GM18520 (cell line): ENCODE data around the gene UBL4B.
"Not testable (repeated sequence)": the region's sequence is repeated elsewhere in the genome, so short reads cannot be mapped to it uniquely, and the experiment has no call there.

ENCODE experiments used
- ATAC-seq: cut with Tn5 transposase; IDR thresholded peaks from one replicate; pipeline ENCODE4 v1.9.1; 2021; ENCODE audit not compliant: unreplicated experiment

UBL4B gene, protein sequence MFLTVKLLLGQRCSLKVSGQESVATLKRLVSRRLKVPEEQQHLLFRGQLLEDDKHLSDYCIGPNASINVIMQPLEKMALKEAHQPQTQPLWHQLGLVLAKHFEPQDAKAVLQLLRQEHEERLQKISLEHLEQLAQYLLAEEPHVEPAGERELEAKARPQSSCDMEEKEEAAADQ

DNA sequence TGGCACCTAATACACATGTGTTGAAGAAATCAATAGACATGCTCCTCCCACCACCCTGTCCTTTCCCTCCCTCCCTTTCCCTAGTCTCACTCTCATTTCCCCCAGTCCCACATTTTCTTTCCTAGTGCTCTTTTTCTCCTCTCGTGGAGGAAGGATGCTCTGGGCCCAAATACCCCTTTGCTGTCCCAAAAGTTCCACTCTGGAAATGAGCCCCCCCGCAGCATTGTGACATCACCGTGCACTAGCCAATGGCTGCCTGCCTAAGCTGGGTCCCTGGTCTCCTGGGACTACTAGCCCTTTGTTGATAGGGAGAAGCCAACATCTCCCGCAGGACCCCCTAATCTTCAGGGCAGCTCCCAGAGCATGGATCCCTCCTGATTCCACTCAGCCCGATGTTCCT, at the start of gene UBL4B:
Gene UBL4B (plus strand): TSS at position 301 of the 400 bp plus-strand sequence. CDS start 92 bp downstream, at position 393.
- ATAC-seq: no peak

DNA sequence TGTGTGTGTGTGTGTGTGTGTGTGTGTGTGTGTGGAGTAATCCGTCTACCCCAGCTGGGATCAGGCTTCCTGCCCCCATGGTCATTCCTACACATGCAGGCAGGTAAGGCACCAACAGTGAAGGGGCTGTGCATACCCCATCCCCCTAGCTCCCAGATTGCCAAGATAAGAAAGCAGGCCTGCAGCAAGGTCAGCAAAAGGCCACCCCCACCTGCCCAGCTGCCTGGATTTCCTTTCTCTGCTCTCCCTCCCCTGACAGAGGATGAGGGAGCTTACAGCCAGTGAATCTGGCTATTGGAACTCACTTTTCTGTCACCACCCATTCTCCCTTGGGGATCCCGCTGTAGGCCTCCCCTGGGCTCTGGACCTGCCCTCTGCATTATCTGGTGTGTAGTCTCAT, 49.6 kb upstream of the UBL4B start:
- no peak for ATAC-seq

DNA sequence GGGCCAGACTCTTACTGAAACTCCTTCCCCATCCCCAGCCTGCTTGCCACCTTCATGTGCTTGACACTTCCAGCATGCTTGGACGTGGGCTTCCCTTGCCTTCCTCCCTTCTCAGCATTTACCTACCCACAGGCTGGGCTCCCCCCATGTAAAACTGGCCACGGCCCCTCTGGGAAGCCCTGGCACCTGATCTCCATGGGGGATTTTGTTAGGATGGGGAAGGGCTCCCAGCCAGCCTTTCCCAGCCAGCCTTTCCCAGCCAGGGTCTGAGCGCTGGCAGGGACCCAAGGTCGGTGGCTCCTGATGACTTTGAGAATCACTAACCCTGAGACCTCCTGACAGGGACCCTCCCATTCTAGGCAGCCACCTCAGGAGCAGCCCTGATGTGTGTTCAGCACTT, 48.5 kb upstream of the UBL4B start:
- no peak for ATAC-seq

- ATAC-seq: no peak
Observed at GRCh38 chr1:110064576-110065337, 47.5 kb upstream of the UBL4B start.

GRCh38 chr1:110065841-110066240, 46.4 kb upstream of the UBL4B start:
- ATAC-seq: no peak

- no peak for ATAC-seq
Observed at GRCh38 chr1:110067479-110067892, 44.8 kb upstream of the UBL4B start.

DNA sequence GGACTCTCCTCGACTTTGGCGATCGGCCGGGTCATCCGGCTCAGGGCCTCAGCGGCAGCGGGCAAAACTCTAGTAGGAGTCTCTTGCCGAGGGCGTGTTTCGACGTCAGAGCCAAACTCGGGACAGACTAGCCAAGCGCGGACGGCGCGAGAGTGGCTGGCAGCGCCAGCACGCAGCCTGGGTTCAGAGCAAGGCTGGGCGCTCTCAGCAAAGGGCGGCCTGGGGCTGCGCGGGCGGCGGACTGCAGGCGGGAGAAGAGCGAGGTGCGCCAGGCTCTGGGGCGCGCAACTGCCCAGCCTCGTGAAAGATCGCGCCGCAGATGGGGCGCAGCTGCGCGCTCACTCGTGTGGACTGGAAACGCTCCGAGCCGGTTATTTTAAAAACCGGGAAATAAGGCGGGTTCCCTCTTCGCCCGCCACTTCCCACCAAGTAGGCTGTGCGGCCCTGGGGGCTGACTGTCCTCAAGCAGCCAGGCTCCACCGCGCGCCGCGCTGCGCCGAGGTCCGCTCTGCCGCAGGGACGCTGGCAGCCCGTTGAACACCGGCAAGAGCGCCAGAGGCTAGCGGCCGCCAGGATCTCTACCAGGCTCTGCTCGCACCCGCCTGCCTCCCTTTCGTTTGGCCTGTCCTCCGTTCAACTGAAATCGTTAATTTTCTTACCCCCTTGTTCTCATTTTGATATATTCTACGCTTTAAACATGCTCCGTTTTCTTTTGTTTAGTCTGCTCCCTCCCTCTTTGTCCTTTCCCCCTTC, 44.2 kb upstream of the UBL4B start:
- no peak for ATAC-seq

GRCh38 chr1:110068646-110069403, 43.4 kb upstream of the UBL4B start:
- ATAC-seq: no peak

DNA sequence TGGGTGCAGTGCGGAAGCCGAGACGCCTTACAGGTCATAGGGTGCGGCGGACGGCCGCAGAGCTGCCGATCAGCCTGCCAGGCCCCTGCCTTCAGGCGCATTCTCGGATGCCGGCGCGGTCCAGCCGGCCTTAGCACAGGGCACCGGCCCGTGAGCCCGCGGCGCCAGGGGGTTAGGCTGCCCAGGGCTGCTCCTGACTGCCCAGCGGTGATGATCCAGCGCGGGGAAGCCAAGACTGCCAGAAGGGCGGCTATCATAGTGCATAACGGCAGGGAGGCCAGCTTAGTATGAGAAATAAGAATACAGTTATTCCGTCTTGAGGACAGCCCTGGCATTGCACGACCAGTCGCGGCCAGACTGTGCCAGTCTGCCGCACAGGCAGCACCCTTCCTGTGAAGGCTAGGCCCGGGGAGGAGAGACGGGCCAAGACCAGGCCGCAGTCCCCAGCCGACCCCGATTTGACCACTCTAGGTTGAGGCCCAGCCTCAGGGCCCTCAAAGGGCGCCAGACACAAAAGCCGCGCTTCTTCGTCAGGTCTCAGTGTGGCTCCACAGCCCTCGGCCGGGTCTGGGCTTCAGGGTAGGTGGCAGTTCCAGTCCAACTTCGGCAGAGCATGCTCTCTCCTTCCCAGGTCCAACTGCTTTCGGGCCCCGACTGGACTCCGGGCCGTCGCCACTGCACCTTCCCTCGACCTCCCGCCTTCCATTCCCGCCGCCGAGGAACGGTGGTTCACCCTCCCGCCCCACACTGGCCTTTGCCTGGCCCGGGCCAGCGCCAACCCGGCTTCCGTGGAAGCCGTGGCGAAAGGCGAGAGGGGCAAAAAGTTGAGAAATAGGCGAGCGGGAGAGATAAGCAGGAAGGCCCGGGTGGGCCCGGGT, 42.6 kb upstream of the UBL4B start:
- no peak for ATAC-seq

DNA sequence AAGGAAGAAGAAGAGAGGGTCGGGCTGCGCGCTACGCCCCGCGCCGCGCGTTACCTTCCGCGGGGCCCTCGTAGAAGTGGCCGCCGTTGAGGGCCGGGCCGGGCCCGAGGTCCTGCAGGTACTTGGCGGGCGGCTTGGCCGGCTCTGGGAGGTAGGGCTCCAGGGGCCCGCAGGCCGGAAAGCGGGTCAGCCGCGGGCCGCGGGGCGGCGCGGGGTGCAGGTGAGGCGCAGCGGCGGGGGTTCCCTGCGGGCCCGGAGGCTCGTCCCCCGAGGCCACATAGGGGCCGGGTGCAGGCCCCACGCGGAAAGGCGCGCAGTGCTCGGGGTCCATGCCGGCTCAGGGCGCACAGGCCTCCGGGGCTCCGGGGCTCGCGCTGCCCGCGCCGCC, 42.0 kb upstream of the UBL4B start:
- ATAC-seq: no peak

- no peak for ATAC-seq
Observed at GRCh38 chr1:110070671-110071242, 41.5 kb upstream of the UBL4B start, which contains the start of gene ALX3. TSS of gene ALX3 (minus strand) at chr1:110070672. CDS start at chr1:110070612, 60 bp downstream.

GRCh38 chr1:110074166-110074565, 38.1 kb upstream of the UBL4B start:
- ATAC-seq: no peak

DNA sequence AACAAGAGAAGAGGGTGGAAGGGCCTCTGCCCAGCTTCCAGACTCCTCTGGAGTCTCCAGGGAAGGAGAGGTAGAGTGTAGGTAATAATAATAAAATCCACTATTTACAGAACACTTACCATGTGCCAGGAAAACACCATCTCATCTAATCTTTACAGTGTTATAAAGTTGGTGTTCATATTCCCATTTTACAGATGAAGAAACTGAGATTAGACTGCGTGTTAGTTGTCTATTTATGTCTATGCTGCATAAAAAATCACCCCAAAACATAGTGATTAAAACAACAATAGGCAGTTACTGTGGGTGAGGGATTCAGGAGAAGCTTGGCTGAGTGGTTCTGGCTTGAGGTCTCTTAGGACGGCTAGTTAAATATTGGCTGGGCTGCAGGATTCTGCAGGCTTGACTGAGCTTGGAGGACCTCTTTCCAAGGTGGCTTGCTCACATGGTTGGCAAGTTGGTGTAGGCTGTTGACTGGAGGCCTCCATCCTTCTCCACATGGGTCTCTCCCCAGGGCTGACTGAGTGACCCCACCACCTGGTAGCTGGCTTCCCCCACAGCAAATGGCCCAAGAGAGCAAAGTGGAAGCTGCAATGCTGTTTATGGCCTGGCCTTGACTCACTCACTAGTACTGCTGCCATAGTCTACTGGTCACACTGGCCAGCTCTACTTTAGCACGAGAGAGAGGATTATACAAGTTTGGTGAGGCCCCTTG, 35.3 kb upstream of the UBL4B start:
- no peak for ATAC-seq

GRCh38 chr1:110079995-110080394, 32.2 kb upstream of the UBL4B start:
- not testable (repeated sequence) for ATAC-seq

- no peak for ATAC-seq
Observed at GRCh38 chr1:110081061-110081460, 31.2 kb upstream of the UBL4B start.

- ATAC-seq: no peak
Observed at GRCh38 chr1:110082477-110082876, 29.8 kb upstream of the UBL4B start.

DNA sequence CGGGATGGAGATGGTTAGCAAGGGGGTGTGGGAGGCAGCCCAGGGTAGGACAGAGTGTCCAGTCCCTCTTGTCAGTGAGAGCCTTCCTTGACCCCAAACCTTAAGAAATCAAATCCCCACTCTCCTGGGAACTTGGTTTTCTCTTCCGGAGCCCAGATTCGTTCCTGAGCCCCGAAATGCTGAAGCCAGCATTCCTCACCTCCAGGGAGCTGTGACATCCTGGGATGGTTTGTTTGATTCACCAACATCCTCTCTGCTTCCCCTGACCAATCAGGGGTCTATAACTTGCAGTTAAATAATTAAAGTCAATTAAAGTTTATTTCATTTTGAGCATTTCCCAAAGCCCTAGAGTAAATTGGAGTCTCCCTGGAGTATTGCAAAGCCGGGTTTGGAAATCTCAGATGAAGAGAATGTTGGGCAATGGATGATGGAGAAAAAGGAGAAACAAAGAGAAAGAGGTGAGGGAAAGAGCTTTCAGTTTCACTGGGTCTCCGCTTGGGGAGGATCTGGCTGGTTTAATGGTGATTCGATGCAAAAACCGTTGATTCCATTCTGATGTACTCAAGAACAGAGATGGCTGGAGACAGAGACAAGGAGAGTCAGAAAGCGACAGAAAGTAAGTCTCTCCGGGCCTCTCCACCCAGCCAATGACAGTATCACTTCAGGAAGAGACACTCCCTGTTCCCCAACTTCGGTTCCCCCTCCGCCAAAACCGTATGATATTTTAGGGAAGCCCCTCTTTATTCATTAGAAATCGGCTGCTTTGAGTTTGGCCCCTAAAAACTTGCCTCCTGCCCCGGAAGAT, 29.0 kb upstream of the UBL4B start:
- ATAC-seq: no peak

DNA sequence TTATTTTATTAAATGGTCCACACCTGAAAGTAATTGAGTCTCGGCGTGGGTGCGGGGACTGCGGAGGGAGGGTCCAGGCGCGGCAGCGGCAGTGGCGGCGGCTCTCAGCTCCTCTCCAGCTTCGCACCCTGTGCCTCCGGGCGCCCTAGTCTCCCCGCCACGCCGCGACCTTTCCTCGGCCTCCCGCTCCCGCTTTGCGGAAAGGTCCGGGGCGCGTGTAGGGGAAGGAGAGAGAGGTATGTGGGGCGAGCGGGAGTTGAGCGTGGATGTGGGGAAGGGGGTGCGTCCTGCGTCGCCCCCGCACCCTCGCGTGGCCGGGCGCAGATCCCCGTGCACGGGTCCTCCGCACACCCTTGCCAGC, 28.4 kb upstream of the UBL4B start:
- ATAC-seq: no peak
